Measurements from ENCODE around the gene SORCS3. TPM values are rescaled to one million over a fixed set of nuclear protein-coding genes. Genes with fewer than 3 reads are reported as not detected.

Gene SORCS3
- total RNA-seq, 1 donor from 2014 or later = not detected

DNA sequence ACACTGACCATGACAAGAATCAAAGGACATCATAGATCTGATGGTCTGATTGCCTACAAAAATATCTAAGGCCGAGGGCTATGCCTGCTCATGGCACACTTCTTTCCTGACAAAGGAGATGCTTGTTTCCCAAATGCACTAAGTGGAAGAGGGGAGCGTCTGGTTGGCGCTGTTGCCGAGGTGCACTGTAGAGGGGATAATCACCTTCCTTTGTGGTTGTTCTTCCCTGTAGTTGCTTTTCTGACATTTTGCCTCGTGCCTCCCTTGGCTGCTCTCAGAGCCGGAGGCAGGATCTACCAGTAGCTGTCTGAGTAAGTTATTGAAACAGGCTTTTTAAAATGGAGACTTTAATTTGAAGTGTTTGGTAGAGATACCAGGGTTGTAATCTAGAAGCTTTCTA, 352.0 kb downstream of the SORCS3 start:
- Mint-ChIP-seq H3K27ac (no peak overlapping the region), H3K4me3 (no peak overlapping the region), H3K9me3 (no peaks in the 10 kb centered on the region), H3K36me3 (ENCODE audit: low read depth) (no peaks in the 10 kb centered on the region), H3K27me3 (no peaks in the 10 kb centered on the region), H3K4me1 (no peaks in the 10 kb centered on the region)
- DNase-seq (no peak), ATAC-seq (ENCODE audit: low read depth) (no peak)
- intact Hi-C loops (cut with micrococcal nuclease) = no loop called here
- TF ChIP-seq, protein P1, sequence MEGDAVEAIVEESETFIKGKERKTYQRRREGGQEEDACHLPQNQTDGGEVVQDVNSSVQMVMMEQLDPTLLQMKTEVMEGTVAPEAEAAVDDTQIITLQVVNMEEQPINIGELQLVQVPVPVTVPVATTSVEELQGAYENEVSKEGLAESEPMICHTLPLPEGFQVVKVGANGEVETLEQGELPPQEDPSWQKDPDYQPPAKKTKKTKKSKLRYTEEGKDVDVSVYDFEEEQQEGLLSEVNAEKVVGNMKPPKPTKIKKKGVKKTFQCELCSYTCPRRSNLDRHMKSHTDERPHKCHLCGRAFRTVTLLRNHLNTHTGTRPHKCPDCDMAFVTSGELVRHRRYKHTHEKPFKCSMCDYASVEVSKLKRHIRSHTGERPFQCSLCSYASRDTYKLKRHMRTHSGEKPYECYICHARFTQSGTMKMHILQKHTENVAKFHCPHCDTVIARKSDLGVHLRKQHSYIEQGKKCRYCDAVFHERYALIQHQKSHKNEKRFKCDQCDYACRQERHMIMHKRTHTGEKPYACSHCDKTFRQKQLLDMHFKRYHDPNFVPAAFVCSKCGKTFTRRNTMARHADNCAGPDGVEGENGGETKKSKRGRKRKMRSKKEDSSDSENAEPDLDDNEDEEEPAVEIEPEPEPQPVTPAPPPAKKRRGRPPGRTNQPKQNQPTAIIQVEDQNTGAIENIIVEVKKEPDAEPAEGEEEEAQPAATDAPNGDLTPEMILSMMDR (IDR thresholded peaks at IDR 0.05) = no peak
- ChIA-PET CTCF (no interaction called here), POLR2A (no interaction called here)

DNA sequence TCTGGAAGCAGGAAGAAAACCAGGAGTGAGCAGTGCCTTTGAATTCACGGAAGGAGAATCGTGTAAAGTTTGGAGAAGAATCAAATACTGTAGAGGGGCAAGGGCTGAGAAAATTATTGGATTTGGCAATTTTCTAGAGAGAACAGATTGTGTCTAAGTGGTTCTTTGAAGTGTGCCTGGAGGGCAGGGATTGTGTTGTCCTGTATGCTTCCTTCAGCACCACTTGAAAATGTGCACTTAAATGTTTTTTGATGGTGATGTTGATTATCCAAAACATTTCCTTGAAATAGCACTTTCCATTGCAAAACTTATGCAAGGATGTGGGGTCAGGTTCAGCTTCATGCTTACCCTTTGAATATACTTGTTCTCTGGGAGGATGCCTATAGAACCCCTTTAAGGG, 360.2 kb downstream of the SORCS3 start:
- H3K27ac Mint-ChIP-seq = no peak overlapping the region
- TF ChIP-seq, protein P1 (IDR thresholded peaks at IDR 0.05) = no peak
- ChIA-PET POLR2A (no interaction called here), CTCF (no interaction called here)
- ATAC-seq (ENCODE audit: low read depth) = no peak
- H3K4me3 Mint-ChIP-seq = no peak overlapping the region
- no peaks in the 10 kb centered on the region for H3K4me1 Mint-ChIP-seq
- H3K27me3 Mint-ChIP-seq = no peaks in the 10 kb centered on the region
- no peak for DNase-seq
- no peaks in the 10 kb centered on the region for H3K9me3 Mint-ChIP-seq
- H3K36me3 Mint-ChIP-seq (ENCODE audit: low read depth) = no peaks in the 10 kb centered on the region
- intact Hi-C loops (cut with micrococcal nuclease) = no loop called here

DNA sequence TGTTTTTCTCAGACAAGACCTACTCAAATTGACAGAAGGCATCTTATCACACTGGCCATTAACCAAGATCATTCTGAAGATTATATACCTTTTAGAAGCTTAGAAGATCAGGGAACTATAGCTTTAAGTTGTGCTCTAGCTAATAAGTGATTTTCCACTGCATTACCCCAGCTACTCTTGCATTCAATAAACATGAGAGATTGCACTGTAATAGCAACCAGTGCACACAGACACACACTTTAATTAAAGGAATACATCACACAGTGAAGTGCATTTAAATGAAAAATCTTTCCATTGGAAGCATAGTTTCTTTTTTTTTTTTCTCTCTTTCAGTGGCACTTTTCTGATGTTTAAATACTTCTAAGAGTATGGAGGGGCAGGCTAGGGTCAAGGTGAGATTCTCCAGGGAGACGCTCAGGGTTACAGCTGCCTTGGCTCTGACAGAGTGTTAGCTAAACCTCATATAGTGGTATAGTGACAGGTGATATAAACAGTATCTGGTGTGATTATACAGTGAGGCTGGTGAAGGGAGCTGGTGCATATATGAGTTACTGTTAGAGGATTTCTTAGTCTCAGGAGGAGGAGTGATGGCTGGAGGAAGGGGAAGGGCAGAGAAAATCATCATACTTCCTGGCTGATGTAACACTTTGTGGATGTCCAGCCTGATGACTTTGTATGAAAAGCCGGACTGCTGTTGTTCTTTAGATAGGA, 369.5 kb downstream of the SORCS3 start:
- Mint-ChIP-seq H3K4me3 (no peak overlapping the region), H3K27ac (no peak overlapping the region), H3K9me3 (peaks cover 3% of the 10 kb centered on the region), H3K36me3 (ENCODE audit: low read depth) (no peaks in the 10 kb centered on the region), H3K27me3 (no peaks in the 10 kb centered on the region), H3K4me1 (no peaks in the 10 kb centered on the region)
- ATAC-seq (ENCODE audit: low read depth) (no peak), DNase-seq (no peak)
- intact Hi-C loops (cut with micrococcal nuclease) = no loop called here
- TF ChIP-seq, protein P1 (IDR thresholded peaks at IDR 0.05) = no peak
- ChIA-PET POLR2A (no interaction called here), CTCF (no interaction called here)

DNA sequence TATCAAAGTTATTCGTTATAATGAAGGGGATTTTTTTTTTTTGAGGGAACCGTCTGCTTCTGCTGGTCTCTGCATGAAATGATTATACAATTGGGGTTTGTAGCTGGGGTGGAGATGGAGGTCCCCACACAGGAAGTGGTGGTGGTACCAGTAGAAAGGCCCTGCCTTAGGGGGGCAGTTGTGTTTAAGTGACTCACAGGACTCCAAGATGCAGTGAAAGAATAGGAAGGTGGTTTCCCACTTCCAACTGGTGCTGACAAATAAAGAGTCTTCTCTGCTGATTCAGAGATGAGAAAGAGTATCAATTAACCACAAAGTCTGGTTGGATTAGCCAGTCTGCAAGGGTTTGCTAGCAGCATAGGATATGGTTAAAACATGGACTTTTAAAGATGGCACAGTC, 376.0 kb downstream of the SORCS3 start:
- TF ChIP-seq, protein P1 (IDR thresholded peaks at IDR 0.05) = no peak
- Mint-ChIP-seq H3K27me3 (no peaks in the 10 kb centered on the region), H3K4me1 (no peaks in the 10 kb centered on the region), H3K36me3 (ENCODE audit: low read depth) (no peaks in the 10 kb centered on the region), H3K4me3 (no peak overlapping the region), H3K9me3 (peaks cover 3% of the 10 kb centered on the region), H3K27ac (no peak overlapping the region)
- ChIA-PET POLR2A (no interaction called here), CTCF (no interaction called here)
- intact Hi-C loops (cut with micrococcal nuclease) = no loop called here
- DNase-seq = no peak
- ATAC-seq (ENCODE audit: low read depth) = no peak

DNA sequence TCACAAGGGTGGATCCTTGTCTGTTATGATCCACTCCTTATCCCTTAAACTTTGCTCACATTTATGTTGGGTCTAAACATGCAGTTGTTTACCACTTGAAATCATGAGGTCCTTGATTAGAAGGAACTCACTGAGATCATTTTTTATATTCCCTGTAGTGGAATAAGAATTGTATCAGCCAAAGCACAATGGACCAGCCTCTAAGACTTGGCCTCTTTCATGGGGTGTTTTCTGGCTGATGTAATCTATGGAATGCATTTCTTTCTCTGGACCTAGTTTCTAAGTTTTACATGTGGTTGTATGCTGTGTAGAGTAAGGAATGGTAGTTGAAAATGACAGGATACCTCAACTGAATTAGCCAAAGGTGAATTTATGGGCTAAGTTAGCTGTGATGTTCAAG, 376.6 kb downstream of the SORCS3 start:
- Mint-ChIP-seq H3K9me3 (peaks cover 3% of the 10 kb centered on the region), H3K4me3 (no peak overlapping the region), H3K27ac (no peak overlapping the region), H3K27me3 (no peaks in the 10 kb centered on the region), H3K36me3 (ENCODE audit: low read depth) (no peaks in the 10 kb centered on the region), H3K4me1 (no peaks in the 10 kb centered on the region)
- CTCF ChIA-PET = no interaction called here
- ATAC-seq (ENCODE audit: low read depth) (no peak), DNase-seq (no peak)
- POLR2A ChIA-PET = no interaction called here
- intact Hi-C loops (cut with micrococcal nuclease) = no loop called here
- TF ChIP-seq, protein P1 (IDR thresholded peaks at IDR 0.05) = no peak
